Erythroblast (primary cell): ENCODE data around the gene P2RY6.

Source experiments
- GATA1 ChIP-seq: IDR thresholded peaks from 2 replicates; pipeline ENCODE4 v1.6.1; 2011; ENCODE audit warnings: low read depth, mild to moderate bottlenecking, control low read depth, low read length, moderate library complexity
- POLR2A ChIP-seq: IDR thresholded peaks from 2 replicates; pipeline ENCODE4 v1.6.1; 2011; ENCODE audit warnings: mild to moderate bottlenecking, low read length

DNA sequence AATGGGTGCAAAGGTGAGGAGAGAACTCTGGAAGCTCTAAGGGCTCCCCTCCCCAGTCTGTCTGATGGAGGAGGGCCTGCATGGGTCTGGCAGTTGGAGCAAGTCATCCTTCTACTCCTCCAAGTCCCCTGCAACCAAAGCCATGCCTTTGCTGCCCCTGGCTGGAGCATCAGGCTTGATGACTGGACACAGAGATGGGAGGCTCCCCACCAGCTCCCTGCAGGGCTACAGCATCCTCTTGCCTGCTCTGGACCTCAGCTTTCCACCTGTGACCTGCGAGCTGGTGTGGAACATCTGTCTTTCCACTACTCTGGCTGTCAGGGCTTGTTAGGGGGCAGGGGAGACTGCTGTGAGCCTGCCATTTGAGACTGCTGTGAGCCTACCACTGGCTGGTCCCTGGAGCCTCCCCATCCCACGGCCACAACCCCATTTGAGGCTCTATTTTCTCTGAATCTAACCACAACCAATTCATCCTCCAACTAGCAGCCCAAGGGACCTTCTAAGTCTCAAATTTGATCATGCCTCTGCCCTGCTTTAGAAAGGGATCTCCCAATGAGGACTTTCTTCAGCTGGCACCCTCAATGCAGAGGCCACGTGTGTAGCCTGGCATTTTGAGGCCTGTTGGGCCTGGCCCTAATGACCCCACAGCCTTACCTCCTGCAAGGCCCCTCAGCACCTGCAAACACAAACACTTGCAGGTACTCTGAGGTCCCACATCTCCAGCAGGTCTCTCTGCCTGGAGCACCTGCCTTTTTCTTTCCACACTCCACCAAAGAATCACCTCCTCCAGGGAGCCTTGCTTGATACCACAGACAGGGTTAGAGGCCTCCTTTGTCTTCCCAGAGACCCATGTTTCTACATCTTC, 9.9 kb downstream of the P2RY6 start:
- TF ChIP-seq POLR2A (no peak), GATA1 (no peak)
